HS-5 (cell line): ENCODE data around the gene ANOS1.

Experiments
- DNase-seq: peaks from one replicate; pipeline ENCODE4 v3.0.0-alpha.2; 2012; ENCODE audit warnings: low read depth

The ANOS1 gene

GRCh38 chrX:8714164-8714563 lies 17.8 kb downstream of the ANOS1 start:
- DNase-seq = no peak

DNA sequence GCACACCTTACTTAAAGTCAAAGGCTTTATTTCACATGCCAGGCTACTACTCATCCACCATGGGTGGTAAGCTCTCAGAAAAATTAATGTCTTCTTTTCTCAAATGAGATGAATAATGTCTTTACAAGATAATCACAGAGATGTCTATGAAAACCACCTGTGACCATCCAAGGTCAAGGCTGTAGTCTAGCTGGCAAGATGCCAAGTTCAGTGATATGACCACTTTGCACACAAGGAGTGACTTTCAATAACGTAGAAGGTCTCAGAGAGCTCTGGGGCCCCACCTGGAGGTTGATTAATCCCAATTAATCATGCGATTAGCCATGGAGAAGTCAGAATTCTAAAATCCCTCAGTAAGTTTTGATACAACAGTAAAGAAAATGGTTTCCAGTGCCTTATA lies 20.5 kb downstream of the ANOS1 start:
- DNase-seq = no peak

DNA sequence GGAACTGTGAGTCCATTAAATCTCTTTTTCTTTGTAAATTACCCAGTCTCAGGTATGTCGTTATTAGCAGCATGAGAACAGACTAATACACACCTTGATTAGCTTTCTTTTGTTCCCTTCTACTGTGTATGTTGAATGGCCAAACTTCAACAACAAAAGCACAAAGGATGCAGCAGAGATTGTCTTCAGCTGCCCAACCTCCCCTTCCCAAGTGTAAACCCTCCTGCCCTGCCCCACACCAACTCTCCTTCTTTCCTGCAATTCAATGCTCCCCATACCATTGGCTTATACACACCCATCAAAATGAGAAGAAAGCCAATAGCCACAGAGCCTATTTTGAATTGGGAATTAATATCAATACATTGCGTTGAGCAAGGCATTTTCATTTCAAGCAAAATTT lies 27.8 kb downstream of the ANOS1 start:
- DNase-seq = no peak

DNA sequence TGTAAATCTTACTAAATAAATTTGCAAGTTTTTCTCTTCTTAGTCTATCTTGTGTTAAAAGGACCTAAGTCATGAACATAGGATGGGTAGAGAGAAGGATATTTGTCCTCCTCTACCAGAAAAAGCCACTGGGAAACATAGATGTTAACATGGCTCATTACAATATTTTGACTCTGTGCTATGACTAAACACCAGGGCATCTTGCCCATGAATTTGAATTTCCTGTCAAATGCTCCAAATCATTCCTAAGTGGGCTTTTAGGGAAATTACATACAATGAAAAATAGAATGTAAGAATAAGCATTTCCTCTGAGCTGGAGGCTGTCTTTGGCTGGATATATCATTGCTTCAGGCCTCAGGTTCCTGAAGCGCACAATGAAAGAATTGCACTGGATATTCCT lies 39.1 kb downstream of the ANOS1 start:
- DNase-seq = peak; percentile 19

GRCh38 chrX:8689473-8689872 lies 42.5 kb downstream of the ANOS1 start:
- DNase-seq = no peak

DNA sequence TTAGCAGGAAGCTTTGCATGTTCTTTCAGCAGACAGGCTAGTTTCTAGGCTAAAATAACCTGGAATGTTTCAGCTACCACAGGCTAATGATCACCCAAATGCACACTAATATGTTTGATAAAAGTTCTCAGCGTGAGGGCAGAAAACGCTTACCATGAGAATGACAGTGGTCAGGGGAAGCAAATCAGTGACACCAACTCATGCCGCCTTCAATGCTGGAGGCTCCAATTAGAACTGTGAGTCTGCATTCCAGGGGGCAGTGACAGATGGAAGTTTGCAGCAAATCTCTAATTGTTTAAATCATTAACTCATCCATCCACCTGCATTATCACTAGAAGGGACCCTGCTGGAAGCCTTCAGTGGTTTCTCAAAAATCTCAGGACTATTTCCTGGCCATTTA lies 43.2 kb downstream of the ANOS1 start:
- no peak for DNase-seq

DNA sequence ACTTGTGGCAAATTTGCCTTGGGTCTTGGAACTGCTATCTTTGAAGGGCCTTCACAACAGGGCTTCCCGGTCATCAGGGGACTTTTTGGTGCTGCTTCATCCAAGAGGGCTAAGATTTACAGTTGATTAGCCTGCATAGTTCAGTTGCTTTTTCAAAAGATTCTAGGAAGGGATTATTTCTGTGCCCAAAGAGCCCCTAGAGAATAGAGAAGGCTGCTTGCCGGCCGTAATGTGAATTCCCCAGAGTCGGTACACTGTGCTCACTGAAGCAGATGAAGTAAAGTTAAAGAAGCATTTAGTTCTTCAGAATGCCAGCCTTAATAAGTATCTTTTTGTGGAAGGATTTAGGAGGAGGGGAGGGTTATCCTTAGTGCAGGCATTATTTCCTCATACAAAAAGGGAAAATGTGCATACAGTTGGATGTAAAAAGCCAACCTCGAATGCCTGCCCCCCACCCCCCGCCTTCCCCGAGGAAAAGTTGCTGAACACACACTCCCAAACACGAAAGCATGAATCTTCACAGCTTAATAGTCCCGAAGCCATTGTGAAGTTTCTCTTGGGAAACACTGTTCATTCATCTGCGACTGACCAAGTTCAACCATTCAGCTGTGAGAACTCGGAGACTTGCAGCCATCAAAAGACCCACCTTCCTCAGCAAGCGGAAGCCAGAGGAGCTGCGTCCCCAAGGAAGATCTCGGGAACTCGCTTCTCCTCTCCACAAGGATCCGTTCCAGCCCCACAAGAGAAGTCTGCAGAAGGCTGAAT lies 47.6 kb downstream of the ANOS1 start:
- no peak for DNase-seq

DNA sequence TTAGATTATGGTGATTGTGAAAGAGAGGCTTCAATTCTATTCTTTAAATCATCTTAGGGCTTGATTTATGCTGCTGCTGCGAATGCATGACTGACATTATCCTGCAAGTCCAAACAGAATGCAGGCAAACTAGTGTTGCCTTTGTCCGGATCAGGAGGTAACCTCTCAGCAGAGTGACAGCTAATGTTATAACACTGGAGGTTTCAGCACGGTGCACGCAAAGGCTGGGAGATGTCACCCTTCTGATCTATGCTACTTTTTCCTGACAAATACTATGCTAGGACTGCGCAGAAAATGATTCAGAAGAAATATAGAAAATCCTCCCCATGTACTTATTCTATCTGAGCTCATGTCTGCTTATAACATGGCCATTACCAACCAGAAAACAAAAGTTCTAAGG lies 48.2 kb downstream of the ANOS1 start:
- DNase-seq = no peak

- no peak for DNase-seq
Observed at GRCh38 chrX:8679550-8679949, 52.4 kb downstream of the ANOS1 start.

GRCh38 chrX:8675006-8675630 lies 56.8 kb downstream of the ANOS1 start:
- no peak for DNase-seq

DNA sequence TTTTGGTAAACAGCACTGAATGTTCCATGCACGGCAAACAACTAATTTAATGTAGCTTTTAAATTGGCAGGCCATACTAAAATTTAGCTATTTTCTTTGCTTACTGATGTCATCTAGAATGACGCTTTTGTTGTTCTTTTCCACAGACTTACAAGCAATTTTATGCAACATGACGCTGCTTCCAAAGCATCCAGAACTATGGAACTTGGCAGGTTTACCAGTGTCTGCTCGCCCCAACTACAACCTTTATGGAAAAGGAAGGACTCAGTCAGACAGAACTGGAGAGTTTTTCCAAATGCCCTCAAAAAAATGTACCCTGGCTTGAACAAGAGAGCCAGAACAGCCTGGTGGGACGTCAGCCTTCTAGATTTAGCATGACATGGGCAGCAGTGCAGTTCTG lies 58.7 kb downstream of the ANOS1 start:
- DNase-seq = no peak

GRCh38 chrX:8672176-8672575 lies 59.8 kb downstream of the ANOS1 start:
- DNase-seq = no peak

DNA sequence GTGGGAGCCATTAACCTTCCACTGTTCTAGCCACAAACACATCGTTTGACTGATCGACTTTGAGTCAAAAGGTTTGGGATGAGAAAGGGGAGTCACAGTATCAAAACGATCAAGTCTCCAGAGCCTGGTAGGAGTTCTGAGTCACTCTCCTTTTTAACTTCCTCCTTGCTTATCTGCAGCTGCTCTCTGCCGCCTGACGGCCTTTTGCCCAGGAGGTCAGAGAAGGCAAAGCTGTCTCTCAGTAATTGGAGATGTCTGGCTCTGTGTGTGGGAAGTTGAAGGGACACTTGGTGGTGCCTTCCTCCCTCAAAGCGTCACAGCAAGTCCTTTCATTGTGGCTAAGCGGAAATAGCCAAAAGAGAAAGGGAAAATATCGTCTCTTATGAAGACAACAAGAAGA lies 63.1 kb downstream of the ANOS1 start:
- no peak for DNase-seq

- no peak for DNase-seq
Observed at GRCh38 chrX:8663325-8663724, 68.6 kb downstream of the ANOS1 start.

GRCh38 chrX:8657883-8658282 lies 74.1 kb downstream of the ANOS1 start:
- DNase-seq = no peak

GRCh38 chrX:8653956-8654355 lies 78.0 kb downstream of the ANOS1 start:
- DNase-seq = no peak

- no peak for DNase-seq
Observed at GRCh38 chrX:8649969-8650368, 82.0 kb downstream of the ANOS1 start.

GRCh38 chrX:8647176-8647575 lies 84.8 kb downstream of the ANOS1 start:
- DNase-seq = no peak

- no peak for DNase-seq
Observed at GRCh38 chrX:8639949-8640475, 91.9 kb downstream of the ANOS1 start.

GRCh38 chrX:8636497-8636896 lies 95.4 kb downstream of the ANOS1 start:
- no peak for DNase-seq

DNA sequence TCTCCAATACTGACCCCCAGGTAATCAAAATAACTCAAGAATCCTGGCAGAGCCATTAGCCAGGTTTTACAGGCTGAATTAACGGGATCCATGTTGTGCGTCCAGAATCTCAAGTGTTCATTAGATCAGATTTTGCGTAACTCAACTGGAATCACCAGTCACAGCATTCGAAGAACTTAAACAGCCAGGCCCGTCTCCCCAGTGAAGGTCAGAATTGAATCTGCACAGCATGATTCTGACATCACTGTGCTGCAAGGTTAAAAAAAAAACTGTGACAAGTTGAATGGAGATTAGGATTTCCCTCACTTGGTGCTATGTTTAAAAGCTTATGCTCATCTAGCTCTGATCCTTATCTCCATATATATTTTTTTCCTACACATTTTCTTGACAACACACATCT lies 96.1 kb downstream of the ANOS1 start:
- DNase-seq = no peak

GRCh38 chrX:8632924-8633323 lies 99.0 kb downstream of the ANOS1 start:
- DNase-seq = no peak

DNA sequence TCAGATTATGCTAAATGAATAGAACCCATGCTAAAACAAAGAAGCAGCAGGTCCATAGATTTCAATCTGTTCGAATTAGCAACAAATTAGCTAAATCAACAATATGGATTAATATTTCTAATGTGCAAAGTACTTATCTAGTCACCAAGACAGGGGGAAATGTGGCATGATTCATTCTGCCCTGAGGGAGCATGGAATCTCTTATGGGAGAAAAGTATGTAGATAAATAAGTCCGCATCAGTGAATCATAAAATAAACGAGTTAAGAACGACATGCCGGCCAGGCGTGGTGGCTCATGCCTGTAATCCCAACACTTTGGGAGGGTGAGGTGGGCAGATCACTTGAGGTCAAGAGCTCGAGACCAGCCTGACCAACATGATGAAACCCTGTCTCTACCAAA lies 102.1 kb downstream of the ANOS1 start:
- DNase-seq = peak; percentile 22

DNA sequence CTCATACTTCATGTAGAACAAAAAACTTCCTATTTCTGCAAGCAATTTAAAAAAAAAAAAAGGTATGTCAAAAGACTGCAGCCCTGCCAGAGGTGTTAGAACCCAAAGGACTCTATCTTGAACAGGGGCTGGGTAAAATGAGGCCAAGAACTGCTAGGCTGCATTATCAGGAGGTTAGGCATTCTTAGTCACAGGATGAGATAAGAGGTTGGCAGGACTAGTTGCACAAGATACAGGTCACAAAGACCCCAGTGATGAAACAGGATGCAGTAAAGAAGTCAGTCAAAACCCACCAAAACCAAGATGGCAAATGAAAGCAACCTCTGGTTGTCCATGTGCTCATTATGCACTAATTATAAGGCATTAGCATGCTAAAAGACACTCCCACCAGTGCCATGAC lies 104.1 kb downstream of the ANOS1 start:
- DNase-seq = no peak
